Cerebellar nuclear complex (tissue), 1 donor: ENCODE measurements around the gene TINCR.

Source experiments
- DNase-seq, 2 experiments: peaks; one replicate each; lab custom pipeline; 2025; lab: John Stamatoyannopoulos, UW

The TINCR gene

GRCh38 chr19:5588906-5589676 lies 21.3 kb upstream of the TINCR start:
- no peak for DNase-seq

GRCh38 chr19:5588441-5588840 lies 20.7 kb upstream of the TINCR start:
- DNase-seq = no peak

GRCh38 chr19:5587661-5588060 lies 19.9 kb upstream of the TINCR start:
- DNase-seq = no peak

- no peak for DNase-seq
These were observed 19.3 kb upstream of the TINCR start for GRCh38 chr19:5587071-5587455.

- no peak for DNase-seq
These were observed 18.7 kb upstream of the TINCR start for GRCh38 chr19:5586300-5587070.

- peak in 1 of 2 experiments; percentile 4 for DNase-seq
These were observed 17.9 kb upstream of the TINCR start for GRCh38 chr19:5585461-5586299.

GRCh38 chr19:5580161-5580571 lies 12.4 kb upstream of the TINCR start:
- no peak for DNase-seq

GRCh38 chr19:5579697-5580096 lies 11.9 kb upstream of the TINCR start:
- DNase-seq = no peak

- DNase-seq = no peak
These were observed 11.5 kb upstream of the TINCR start for GRCh38 chr19:5579286-5579685.

GRCh38 chr19:5578097-5578846 lies 10.5 kb upstream of the TINCR start:
- peak in 1 of 2 experiments; percentile 5 for DNase-seq

- DNase-seq = no peak
These were observed 7.8 kb upstream of the TINCR start for GRCh38 chr19:5575590-5575989.

GRCh38 chr19:5572556-5573286 lies 5.0 kb upstream of the TINCR start:
- no peak for DNase-seq

- no peak for DNase-seq
These were observed 4.0 kb upstream of the TINCR start for GRCh38 chr19:5571777-5572176.

GRCh38 chr19:5567970-5568407 lies 236 bp upstream of the TINCR start:
- no peak for DNase-seq

- no peak for DNase-seq
These were observed 2.8 kb downstream of the TINCR start for GRCh38 chr19:5564930-5565329.

- DNase-seq = no peak
These were observed 3.7 kb downstream of the TINCR start for GRCh38 chr19:5563935-5564612.

GRCh38 chr19:5563008-5563431 lies 4.7 kb downstream of the TINCR start:
- DNase-seq = no peak

- DNase-seq = no peak
These were observed 5.5 kb downstream of the TINCR start for GRCh38 chr19:5562280-5562679.

GRCh38 chr19:5561559-5561958 lies 6.2 kb downstream of the TINCR start:
- DNase-seq = no peak

- DNase-seq = no peak
These were observed 7.6 kb downstream of the TINCR start for GRCh38 chr19:5560156-5560555.

GRCh38 chr19:5559804-5560133 lies 8.0 kb downstream of the TINCR start:
- DNase-seq = no peak
